HG03159 (cell line): Measurements from ENCODE around the gene C13orf46.
"Not testable (repeated sequence)": the region's sequence is repeated elsewhere in the genome, so short reads cannot be mapped to it uniquely, and the experiment has no call there.

ENCODE experiments used
- ATAC-seq: cut with Tn5 transposase; IDR thresholded peaks from one replicate; pipeline ENCODE4 v1.9.1; 2021; ENCODE audit warnings: mild to moderate bottlenecking, moderate library complexity; ENCODE audit not compliant: unreplicated experiment

Gene C13orf46

DNA sequence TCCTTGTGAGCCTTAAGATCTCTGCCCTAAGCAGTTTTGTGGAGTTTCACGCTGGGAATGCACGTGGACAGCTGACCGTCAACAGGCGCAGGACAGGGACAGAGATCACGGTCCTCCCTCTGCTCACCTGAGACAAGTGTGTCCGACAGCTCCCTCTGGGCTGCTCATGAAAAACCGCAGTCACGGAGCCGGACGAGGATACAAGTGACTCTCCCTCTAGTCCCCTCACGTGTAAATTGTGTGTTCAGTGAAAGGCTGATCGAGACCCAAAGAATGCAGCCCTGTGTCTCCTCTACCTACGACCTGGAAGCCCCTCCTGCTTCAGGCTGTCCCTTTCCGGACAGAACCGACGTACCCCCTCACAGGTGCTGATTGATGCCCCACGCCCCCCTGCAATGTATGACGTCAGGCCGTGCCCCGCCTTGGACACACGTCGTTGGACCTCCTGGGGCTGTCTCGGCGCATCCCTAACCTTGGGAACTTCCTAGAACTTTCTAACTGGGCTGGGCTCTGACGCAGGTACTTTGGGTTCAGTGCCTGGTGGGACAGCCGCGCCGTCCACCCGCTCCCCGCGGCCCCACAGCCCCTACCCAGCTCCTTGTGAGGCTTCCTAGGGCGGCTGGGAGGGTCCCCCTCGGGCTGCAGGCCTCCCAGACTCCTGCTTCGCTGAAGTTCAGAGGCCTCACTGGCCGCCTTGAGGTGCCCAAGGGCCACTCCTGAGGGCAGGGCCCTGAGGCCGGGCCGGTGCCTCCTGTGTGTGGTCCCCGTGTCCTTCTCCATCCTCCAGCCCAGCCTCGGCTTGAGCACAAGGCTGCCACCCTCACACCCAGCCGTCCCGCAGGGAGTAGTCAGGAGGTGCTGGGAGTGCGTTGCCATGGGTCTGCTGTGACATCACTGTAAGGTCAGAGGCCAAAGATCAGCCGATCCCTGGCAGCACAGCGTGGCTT is at the start of gene C13orf46:
Gene C13orf46, minus strand, starts transcription at position 859 of the 947 bp plus-strand sequence. Its CDS starts 79 bp downstream, at position 780.
- ATAC-seq, result no peak

DNA sequence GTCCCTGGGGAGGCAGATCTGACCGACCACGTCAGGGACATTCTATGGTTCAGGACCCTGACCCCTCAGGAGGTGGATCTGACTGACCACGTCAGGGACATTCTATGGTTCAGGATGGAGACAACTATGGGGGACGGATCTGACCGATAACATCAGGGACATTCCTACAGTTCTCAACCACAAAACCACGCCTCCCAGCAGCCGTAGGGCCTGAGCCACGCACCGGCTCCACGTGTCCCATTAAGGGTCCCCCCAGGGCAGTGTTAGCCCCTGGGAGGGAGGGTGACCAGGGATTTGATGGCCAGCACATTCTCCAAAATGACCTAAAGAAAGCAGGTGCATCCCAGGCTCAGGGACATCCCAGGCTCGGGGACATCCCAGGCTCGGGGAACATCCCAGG is 49.0 kb upstream of the C13orf46 start:
- ATAC-seq, result no peak

DNA sequence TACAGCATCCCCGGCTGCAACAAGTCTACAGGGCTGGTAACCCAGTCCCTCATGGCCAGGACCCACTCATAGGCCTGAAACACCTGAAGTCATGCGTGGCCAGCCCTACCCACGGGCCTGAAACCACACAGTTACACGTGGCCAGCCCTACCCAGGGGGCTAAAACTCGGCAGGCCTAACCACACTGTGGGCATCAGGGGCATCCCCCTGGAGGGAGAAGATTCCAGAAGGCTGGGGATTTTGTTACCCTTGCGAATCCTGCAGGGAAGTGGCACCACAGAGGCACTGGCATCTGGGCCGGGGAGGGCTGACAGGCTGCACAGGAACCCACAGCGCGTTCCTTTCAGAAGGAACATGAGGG is 48.4 kb upstream of the C13orf46 start:
- ATAC-seq, result no peak

DNA sequence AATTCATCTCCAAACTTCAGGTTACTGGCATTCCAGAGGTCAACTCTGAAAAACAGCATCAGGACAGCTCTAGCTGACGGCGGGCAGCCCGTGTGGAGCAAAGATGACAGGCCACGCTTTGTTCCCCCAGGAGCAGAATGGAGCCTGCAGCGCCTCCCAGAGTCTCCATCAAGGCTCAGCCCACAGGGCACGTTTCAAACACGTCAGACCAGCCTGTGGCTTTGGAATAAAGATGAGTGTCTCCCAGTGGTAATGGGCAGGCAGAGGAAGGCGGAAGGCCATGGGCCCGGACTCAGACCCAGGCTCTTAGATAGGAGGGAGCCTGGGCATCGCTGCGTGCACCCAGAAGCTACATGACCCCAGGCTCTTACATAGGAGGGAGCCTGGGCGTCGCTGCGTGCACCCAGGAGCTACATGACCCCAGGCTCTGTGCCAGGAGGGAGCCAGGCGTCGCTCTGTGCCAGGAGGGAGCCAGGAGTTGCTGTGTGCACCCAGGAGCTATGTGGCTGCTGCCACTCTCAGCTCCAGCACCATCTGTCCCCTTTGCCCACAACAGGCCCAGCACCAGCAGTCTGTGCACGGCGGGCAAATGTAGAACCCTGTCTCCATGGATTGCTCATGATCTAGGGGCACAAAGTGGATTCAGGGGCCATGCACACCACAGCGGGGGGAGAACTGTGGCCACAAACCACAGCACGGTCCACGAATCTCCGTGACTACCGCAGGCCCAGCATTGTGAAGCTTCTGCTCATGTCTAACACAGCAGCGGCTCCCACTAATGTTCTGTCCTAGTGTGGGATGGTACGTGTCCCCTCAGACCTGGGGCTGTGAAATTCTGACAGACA is 47.8 kb upstream of the C13orf46 start:
- no peak for ATAC-seq

DNA sequence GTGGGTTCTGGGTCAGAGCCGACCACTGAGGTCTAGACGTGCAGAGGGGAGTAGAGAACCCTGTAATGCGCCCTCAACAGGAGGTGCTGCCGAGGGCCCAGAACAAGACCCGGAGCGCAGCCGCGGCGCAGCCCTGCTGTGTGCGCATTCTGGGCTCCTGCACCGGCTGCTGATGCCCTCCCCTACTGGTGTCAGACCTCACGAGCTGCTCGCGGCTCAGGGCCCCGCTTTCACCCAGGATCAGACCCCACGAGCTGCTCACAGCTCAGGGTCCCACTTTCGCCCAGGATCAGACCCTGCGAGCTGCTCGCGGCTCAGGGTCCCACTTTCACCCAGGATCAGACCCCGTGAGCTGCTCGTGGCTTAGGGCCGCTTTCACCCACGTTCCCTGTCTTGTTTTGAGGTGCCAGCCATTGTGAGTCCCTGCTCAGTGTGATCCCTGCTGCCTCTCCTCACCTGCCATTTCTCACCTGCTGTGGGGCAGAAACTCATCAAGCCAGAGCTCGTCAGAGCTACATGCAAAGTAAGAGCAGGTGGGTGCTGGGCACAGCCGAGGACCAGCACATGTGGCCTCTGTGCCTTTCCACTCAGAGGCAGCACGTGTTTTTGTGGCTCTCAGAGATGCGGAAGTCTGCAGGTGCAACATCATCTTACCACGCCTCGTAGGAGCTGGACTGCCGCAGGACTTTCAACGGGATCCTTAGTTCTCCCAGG is 47.0 kb upstream of the C13orf46 start:
- no peak for ATAC-seq

DNA sequence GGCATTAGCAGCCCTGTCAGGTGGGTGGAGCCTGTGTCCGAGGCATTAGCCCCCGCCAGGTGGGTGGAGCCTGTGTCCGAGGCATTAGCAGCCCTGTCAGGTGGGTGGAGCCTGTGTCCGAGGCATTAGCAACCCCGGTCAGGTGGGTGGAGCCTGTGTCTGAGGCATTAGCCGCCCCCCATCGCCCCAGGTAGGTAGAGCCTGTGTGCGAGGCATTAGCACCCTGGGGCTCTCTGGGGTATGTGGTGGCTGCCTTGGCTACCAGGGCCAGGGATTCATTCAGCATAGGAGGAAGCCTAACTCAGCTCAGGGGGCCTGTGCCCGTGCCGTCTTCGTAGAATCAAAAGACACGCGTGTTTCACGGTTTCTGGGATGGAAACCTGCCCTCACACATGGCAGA is 46.3 kb upstream of the C13orf46 start:
- ATAC-seq, result not testable (repeated sequence)

DNA sequence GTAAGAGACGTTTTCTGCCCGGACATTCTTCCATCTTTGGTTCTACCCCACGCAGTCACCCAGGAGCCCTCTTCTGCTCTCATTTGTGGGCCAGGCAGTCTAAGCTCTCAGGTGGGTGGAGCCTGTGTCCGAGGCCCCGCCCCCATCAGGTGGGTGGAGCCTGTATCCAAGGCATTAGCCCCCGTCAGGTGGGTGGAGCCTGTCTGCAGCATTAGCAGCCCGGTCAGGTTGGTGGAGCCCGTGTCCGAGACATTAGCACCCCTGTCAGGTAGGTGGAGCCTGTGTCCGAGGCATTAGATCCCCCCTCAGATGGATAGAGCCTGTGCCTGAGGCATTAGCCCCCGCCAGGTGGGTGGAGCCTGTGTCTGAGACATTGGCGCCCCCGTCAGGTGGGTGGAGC is 45.5 kb upstream of the C13orf46 start:
- ATAC-seq, result no peak

DNA sequence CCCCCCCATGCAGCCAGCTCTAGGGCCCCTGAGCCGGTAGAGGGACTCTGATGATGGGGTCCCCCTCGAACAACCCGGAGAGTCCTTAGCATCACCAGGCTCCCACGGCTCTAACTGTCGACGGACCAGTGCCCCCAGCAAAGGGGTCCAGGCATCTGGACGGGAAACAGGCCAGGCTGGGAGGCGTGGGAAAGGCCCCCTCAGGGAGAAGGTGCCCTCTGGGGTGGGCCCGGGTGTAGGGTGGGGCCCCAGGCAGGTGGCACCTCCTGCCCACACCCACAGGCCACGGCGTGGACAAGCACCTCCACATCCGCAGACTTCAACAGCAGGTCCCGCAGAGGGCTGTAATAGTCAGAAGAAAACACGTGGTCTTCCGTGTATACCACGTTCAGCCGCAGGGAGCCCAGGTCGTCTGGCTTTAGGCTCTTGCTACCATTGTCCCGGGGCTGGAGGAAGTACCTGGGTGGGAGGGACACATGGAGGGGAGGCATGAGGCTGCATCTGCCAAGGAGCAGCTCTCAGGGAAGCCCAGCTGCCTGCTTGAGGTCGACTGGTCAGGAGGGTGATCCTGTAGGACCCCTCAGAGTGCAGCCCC is 44.7 kb upstream of the C13orf46 start:
- no peak for ATAC-seq

DNA sequence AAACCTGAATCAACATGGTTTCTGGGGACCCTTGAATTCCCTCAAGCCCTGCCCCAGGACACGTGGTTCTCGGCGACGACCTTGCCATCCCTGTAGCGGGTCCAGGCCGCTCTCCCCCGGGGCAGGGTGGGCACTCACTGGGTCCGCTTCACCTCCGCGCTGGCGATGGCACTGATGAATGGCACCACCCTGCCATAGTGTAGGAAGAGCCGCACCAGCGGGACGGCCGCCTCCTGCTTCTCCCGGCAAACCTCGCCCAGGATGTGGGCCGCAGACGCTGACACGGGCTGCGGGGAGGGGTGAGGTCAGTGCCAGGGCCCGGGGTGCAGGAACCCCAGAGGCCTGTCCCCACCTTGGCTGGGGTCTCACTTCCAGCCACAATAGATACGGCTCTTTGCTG is 44.1 kb upstream of the C13orf46 start:
- no peak for ATAC-seq

DNA sequence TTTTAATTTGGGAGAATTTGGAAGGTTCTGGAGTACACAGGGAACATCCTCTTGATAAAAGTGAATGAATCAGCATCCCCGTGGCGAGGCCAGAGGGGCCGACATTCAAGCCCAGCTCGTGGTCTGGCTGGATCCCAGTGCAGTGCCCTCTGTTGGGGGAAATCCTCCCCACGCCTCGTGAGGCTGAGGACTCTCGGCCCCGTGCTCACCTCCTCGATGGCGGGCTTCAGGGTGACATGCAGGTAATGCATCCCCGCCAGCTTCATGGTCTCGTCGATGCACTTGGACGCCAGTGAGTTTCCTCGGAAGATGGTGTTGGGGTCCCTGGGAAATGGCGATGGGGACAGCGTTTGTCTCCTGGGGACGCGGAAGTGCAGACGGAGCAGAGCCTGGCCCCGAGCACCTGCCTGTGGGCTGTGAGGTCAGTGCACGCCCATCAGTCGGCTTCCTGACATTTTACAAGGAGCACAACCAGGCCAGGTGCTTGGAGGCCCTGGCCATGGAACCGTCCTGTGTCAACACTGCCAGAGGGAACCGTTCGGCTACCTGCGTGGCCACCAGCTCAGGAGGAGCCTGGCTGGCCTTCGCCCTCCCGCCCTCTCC is 43.3 kb upstream of the C13orf46 start:
- no peak for ATAC-seq

DNA sequence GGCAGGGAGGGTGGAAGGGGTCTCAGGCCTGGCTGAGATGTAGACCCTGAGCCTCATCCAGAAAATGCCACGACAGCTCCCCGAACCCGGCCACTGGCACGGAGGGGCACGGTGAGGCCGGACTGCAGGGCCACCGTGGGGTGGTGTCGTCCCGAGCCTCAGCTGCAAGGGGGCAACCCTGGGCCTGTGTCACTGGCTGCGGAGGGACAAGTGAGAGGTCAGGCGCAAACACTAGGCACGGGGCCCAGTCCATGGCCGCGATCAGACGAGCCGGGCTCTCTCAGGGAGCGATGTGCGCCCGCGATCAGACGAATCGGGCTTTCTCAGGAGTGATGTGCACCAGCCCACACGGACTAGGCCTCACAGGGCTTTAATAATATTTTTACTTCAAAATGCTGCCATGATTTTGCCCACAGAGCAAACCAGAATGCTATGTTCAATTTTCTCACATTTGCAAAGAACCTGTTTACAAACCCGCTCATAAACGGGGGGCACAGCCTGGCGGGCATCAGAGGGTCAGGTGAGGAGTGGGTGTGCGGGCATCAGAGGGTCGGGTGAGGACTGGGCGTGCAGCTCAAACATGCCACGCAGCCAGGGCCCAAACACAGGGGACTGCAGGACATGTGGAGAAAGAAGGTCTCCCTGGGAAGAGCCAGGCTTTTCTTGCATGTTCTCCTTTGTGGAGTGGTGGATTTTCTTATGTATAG is 42.6 kb upstream of the C13orf46 start:
- no peak for ATAC-seq

DNA sequence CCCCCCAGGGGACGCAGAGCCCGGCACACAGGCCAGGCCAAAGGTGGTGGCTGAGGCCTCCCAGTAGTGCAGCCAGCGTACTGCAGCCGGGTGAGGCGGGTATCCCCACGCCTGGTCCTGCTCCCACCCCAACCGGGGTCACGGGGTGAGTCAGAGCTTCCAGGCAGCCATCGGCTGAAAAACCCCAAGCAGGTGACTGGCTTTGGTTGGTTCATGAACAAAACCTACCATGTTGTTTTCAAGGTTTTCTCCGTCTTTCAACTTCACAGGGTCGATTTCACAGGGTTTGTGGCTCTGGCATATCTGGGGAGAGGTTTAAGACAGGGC is 42.1 kb upstream of the C13orf46 start:
- ATAC-seq, result no peak

DNA sequence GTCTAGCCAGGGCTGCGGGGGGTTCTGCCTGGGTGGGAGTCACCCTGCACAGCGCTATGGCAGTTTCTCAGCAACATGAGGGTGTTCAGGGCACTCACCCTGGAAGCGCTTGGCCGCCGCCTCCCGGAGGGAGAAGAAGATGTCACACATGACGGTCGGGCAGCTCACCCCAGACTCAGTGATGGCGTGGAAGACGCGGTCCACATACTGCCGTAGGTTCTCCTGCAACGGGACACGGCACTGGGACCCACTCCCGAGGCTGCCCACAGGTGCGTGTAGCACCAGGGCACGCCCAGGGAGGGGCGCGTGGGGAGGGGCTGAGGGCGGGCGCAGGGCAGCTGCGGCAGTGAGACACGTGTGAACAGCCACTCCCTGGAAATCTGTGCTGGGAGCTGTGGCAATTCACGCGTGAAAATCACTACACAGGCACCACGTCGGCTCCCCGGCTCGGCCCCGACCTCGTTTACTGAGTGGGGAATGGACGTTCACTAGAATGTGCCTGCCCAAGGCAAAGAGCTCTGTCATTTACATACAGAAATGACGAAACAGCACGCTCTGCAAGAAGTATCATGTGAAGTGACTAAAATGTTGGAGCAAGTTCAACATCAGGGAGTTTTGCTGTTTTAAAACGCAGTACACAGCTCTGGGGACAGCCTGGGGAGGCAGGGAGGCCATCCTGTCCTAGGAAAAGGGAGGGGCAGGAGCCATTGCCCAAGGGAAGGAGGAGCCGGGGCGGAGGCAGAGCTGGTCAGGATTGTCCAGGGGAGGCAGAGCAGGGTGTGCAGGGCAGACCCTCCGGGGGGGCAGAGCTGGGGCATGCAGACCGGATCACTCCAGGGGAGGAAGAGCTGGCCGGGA is 41.5 kb upstream of the C13orf46 start:
- ATAC-seq, result no peak

DNA sequence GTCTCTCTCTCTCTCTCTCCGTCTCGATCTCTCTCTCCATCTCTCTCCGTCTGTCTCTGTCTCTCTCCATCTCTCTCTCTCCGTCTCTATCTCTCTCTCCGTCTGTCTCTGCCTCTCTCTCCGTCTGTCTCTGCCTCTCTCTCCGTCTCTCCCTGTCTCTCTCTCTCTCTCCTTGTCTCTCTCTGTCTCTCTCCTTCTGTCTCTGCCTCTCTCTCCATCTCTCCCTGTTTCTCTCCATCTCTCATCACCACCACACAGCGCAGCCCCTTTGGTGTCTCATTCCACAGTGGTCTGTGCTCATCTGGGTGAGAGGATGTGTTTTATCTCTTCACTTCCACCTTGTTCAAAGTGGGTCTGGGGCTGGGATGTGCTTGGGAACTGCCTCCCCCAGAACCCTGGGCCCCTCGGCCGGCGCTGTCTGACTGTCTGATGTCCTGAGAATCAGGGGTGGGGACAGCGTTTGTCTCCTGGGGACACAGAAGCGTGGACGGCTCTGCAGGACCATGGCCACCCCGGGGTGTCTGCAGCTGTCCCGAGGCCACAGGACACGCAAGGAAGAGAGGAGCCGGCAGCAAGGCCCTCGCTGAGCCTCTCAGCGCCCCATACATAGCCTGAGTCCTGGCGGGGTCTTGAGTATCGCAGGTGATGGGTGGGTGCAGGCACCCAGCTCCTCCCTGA is 40.2 kb upstream of the C13orf46 start:
- ATAC-seq, result no peak

DNA sequence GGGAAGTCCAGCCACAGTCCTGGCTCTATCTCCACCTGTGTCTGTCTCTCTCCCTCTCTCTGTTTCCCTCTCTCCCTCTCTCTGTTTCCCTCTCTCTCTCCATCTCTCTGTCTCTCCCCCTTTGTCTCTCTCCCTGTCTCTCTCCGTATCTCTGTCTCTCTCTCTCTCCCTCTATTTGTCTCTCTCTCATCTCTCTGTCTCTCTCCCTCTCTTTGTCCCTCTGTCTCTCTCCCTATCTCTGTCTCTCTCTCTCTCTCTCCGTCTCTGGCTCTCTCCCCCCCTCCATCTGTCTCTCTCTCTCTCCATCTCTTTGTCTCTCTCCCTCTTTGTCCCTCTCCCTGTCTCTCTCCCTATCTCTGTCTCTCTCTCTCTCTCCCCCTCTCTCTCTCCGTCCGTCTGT is 39.5 kb upstream of the C13orf46 start:
- no peak for ATAC-seq

DNA sequence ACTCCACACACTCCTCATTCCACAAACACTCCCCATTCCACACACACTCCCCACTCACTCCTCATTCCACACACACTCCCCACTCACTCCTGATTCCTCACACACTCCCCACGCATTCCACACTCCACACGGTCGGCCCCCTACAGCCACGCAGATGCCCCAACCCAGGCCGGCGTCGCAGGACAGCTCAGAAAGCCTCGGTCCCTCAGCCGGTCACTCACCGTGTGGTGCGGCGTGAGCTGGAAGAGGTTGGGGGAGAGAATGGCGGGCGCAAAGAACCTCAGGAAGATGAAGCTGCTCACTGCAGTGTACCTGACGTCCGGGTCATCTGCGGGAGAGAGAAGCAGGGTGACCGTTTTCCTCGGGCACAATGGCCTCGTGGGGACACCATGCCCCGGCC is 39.0 kb upstream of the C13orf46 start:
- ATAC-seq, result no peak

DNA sequence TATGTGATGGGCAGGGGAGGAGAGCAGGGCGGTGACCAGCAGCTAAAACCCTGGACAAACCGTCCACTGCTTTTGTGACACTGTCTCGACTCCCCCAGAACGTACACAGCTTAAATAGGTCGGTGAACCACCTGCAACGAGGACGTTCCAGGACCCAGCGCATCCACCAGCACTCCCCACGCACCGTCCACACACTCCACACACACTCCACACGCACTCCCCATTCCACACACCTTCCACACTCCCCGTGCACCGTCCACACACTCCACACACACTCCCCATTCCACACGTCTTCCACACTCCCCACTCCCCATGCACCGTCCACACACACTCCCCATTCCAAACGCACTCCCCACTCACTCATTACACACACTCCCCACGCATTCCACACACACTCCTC is 38.3 kb upstream of the C13orf46 start:
- ATAC-seq, result no peak

DNA sequence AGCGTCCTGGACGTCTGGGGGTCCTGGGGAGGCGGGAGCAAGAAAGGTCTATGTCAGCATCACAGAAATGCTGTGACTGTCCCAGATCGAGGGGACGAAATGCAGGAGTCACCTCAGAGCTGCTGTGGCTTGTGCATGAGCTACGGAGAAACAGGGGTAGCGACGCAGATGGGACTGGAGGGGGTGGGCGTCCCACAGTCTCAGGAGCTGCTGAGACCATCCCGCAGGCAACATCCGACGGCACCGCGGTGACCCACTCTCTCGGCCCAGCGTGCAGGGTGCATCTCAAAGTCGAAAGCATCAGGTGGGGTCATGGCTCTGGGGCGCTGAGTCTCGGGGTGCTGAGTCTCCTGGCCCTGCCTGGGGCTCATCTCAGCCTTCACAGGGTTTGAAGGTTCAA is 37.4 kb upstream of the C13orf46 start:
- no peak for ATAC-seq
